NCI-H146 treated with DMSO at 0.1 percent for 48 hours (cell line): ENCODE results near the gene PYY.
"Not testable (repeated sequence)": the region's sequence is repeated elsewhere in the genome, so short reads cannot be mapped to it uniquely, and the experiment has no call there.

ENCODE experiments used
- DNase-seq: peaks from one replicate; lab custom pipeline; 2025; ENCODE audit not compliant: unreplicated experiment; lab: John Stamatoyannopoulos, UW

PYY gene

DNA sequence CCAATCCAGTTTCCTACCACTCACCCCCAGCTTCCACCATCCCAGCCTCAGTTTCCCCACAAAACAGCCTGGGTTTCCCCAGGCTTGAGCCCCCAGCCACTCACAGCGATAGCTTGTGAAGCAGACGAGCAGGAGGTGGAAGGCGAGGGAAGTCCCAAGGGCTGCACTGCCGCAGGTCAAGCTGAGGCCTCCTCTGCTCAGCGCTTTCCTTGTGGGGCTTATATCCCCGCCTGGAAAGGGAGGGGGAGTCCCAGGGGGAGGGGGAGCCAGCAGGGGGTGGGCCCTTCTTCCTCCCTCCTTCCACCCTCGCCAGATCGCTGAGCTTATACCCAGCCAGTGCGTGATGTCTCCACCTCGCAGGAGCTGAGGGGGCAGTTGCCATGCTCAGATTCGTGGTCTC is at the start of gene PYY:
Gene PYY (minus strand): TSS at position 195 of the 400 bp plus-strand sequence. CDS start 457 bp downstream, outside the sequence.
- no peak for DNase-seq

DNA sequence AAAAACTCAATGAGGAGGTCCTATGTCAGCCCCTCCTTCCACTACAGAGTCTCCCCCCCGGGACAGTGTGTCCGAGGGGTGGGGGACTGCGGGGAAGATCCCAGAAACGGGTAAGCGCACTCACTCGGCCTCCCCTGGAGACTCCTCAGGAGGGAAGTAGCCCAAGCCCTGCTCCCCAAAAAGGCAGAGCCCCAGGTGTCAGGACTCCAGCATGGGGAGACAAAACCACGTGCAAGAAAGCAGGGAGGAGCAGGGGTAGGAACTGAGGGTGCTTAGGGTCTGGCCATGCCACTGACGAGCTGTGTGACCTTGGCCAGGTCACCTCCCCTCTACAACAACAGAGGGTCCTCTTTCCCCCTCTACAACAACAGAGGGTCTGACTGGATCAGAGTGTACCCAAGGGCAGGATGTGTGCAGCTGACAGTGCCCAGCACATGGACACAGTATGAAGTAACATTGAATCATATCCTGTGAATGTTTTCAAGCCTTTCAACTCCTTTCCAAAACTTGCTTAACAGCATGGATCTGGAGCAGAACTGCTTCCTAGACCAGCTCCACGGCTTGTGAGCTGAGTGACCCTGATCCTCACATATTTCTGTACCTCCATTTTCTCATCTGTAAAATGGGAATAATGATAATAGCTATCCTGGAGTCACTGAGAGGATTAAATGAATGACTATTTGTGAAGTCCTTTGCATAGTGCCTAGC is 48.6 kb upstream of the PYY start:
- DNase-seq: no peak

DNA sequence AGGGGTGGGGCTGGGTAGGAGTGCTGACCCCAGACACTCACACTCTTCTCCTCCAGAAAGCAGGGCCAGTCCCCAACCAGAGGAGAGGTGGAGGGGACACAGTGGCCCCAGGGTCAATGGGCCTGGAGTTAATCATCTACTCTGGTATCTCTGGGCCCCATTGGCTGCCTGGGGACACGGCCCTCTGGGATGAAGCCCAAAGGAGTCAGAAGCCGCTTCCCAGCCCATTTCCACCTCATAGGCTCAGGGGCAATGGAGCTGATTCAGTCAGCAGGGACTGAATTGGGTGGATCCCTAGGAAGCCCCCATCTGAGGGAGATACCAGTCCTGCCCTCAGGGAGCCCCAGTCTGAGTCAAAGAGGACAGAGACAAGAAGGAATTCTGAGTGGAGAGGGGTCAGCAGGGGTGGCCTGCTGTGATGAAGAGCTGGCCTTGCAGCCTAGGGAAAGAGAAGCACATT is 47.8 kb upstream of the PYY start:
- DNase-seq: no peak

DNA sequence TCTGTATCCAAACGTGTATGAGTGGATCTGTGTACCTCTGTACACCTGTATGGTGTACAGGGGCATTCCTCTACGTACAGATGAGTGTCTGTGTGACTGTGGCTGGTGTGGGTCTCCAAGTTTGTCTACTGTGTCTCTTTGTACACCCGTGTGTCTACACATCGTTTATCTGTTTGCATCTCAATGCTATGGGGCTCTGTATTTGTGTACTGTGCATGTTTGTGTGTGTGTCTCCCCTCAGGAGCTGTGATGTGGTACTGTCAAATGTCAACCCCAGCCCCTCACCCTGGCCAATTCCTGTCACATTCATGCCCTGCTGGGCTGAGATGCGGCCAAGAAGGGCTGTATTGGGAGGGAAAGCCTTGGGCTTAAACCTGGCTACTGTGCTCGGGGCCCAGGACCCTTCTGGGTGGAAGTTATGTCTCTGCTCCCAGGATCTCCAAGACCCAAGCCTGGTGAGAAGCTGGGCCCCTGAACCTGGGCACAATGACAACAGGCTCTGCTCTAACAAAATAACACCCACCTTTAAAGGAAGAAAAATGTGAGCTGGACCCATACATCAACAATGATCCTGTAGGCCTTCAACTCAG is 47.2 kb upstream of the PYY start:
- no peak for DNase-seq

DNA sequence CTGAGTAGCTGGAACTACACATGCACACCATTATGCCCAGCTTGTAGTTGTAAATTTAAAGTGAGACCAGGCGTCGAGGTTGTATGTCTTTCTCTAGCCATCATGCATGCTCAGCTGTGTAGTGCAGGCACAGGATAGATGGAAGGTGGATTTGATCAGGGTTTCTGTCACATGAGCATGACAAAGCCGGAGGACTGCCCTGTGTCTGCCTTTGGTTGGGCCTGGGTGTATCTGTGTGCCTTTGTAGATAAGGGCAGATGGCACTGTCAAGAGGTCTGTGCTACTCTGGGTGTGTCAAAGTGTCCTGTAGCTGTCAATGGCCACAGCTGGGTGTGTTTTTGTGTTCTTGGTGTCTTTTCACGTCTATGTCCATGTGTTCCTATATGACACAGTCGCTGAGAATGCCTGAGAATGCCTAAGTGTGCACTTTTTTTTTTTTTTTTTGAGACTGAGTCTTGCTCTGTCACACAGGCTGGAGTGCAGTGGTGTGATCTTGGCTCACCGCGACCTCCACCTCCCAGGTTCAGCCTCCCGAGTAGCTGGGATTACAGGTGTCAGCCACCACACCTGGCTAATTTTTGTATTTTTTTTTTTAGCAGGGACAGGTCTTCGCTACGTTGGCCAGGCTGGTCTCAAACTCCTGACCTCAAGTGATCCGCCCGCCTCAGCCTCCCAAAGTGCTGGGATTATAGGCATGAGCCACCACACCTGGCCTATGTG is 46.6 kb upstream of the PYY start:
- no peak for DNase-seq

DNA sequence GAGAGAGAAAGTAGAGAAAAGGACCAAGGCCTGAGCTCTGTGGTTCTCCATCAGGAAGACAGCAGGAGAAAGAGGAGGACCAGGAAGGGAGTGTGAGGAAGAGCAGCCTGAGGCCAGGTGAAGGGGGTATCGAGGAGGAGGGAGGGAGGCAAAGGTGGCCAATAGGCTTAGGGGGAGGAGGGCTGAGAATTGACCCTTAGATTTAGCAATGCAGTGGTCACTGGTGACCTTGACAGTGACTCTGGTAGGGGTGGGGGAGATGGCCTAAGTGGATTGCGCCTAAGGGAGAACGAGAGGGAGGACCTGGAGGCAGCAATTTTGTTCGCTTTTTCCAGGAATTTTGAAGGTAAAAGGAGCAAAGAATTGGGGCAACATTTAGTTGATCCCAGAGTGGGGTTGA is 45.3 kb upstream of the PYY start:
- DNase-seq: no peak

DNA sequence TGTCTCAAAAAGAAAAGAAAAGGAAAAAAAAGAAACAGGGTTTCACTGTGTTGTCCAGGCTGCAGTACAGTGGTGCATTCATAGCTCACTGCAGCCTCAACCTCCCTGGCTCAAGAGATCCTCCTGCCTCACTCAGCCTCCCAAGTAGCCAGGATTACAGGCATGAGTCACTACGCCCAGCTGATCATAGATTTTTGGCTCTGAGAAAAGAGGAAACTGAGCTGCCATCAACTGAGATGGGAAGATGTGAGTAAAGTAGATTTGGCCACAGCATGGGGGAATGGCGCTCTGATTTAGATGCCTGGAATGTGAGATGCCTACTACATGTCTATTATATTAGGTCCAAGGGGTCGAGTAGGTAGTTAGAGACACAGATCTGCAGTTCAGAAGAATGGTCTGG is 44.8 kb upstream of the PYY start:
- no peak for DNase-seq

DNA sequence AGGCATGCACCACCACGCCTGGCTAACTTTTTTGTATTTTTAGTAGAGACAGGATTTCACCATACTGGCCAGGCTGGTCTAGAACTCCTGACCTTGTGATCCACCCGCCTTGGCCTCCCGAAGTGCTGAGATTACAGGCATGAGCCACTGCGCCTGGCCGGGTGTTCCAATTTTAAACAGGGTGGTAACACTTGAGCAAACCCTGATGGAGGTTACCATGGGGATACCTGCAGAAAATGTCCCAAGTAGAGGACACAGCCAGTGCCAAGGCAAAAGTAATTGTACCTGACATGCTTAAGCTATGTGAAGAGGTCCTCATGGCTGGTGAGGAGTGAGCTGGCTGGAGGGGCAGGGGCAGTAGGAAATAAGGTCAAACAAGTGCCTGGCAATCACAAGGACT is 43.4 kb upstream of the PYY start:
- DNase-seq: not testable (repeated sequence)

DNA sequence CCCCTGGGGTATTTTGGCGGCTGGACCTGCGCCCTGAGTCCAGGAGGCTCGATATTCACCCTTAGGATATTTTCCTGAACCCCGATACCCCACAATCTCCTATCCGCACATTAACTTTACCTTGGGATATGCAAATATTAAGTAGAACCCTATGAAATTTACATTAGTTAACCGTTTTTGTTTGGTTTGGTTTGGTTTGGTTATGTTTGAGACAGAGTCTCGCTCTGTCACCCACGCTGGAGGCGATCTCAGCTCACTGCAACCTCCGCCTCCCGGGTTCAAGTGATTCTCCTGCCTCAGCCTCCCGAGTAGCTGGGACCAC is 41.4 kb upstream of the PYY start:
- DNase-seq: no peak

DNA sequence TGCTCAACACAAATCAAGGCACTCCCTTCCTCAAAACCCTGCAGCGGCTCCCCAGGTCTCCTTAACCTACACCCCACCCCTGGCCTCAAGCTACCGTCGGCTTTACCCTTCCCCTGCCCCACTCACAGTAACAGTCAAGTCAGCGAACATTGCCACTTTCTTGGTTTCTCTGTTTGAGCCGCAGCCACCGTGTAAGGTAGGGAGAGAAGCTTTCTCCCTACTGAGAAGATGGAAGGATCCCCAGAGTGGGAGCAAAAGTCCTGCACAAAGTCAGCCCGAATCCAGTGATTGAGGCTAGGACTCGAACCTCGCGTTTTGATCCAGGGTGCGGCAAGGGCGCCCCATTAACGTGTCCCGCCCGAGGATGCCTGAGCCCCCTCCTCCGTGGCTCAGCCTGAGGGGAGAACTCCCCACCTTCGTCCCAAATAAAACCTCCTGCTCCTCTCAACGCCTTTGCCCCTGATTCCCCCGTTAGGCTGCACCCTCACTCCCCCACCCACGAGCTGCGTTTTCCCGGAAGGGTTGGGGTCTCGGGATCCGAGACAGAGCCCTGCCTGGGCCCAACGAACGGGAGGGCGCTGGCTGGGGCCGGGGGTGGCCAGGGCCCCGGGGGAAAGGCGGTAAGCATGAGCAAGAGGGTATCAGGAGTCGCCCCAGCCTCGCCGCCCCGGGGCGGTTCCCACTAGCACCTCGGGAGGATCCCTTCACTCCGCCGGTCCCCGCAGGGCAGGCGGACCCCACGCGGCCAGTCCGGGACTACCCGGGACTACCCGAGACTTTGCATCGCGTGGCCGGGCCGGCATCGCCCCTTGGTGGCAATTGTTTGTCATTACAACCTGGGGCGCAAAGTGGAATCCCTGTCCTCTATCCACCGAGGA is 40.8 kb upstream of the PYY start:
- no peak for DNase-seq

DNA sequence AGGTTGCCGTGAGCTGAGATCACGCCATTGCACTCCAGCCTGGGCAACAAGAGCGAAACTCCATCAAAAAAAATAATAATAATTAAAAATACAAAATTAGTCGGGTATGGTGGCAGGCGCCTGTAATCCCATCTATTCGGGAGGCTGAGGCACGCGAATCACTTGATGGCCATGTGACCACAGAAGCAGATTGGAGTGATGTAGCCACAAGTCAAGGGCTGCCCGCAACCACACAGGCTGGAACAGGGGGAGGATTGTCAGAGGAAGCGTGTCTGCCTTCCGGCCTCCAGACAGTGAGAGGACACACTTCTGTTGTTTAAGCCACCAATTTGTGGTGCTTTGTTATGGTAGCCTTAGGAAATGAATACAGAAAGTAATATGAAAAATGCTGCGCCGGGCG is 38.9 kb upstream of the PYY start:
- no peak for DNase-seq

DNA sequence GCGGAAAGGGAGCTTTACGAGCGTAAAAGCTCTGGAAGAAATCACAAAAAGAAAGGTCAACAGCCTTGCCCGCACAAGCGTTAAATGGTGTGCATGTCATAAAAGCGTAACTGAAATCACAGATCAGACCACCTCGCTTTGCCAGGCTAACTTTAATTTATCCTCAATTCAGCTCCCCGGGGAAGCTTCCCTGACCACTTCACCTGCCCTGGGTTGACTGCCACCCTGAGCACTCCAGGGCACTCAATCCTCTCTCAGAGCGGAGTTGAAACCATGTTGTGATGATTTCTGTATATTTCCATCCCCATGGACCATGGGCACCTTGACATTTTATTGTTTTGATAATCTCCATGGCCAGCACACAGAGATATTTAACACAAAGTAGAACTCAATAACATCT is 34.6 kb upstream of the PYY start:
- DNase-seq: no peak

DNA sequence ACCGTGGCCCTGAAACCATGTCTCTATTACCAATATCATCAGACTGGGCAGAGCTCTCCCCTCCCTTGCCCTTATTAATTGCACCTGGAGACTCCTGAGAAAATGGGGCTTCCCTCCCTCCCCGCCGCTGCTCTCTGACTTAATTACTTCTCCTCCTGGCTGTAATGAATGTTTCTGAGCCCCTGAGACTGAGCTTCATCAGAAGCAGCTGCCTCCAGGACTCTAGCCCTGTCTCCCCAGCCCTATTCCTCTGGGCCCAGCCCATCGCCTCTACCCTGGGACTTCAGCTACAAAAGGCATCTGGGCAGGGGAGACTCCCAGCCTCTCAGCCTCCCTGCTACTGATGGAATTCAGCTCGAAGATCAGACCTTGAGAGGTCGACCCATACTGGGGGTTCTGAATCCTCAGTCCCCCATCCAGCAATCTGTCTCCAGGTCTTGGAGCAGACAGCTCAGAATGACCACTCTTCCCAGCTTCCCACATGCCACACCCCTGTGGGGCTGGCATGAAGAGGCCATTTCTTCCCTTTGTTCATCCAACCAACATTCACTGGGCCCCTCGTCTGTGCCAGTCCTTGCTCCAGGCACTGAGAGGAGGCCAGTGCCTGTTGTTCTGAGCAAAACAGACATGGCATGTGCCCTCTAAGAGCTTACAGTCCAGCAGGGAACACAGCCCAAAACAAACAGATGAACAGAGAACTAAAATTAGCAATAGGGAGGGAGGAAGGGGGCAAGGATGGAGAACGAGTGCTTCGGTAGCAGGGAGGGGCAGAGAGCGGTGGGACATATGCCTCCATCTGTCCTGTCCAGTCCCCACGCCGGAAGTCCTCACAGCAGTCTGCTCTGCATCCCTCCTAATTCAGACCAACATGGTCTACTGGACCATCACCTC is 33.6 kb upstream of the PYY start:
- DNase-seq: no peak

DNA sequence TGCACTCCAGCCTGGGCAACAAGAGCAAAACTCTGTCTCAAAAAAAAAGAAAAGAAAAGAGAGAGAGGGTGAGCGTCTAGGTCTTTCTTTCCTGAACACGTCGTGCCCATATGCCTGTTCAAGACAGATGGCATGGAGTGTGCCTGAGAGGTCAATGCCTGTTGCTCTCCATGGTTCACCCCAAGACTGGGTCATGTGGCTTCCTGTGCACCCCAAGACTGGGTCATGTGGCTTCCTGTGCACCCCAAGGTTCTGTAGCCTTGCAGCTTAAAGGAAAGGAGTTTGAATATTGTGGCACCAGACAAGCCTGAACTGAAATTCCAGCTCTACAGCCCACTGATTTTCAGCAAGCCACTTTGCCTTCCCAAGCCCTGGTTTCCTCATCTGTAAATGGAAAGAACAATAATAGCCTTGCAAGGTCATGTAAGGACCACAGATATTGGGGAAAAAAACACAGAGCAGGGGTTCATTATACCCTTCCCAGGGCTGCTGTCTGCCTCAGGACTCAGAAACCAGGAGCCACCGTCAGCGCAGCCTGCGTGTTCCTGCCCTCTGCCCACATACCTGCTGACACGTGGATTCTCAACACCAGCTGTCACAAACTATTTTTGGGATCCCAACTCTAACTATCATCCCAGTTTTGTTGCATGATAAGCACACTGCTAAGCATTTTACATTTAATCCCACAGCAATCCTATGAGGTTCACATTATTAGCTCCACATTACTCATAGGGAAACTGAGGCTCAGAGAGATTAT is 32.7 kb upstream of the PYY start:
- no peak for DNase-seq

DNA sequence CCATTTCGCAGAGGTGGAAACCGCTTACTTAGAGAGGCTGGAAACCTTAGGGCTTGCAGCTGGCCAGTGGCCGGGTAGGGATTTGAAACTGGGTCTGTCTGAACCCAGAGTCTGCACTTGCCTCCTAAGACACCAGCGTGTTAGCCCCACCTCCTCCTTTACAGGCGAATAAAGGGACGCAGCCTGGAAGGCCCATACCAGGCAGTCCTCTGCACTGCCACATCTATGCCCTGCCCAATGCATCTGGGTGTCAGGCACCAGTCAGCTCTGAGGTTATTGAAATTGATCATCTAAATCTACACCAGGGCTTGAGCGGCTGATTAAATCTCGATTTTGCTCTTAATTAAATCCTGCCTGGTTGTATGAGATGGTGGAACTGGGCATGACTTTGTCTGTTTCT is 30.8 kb upstream of the PYY start:
- DNase-seq: no peak

DNA sequence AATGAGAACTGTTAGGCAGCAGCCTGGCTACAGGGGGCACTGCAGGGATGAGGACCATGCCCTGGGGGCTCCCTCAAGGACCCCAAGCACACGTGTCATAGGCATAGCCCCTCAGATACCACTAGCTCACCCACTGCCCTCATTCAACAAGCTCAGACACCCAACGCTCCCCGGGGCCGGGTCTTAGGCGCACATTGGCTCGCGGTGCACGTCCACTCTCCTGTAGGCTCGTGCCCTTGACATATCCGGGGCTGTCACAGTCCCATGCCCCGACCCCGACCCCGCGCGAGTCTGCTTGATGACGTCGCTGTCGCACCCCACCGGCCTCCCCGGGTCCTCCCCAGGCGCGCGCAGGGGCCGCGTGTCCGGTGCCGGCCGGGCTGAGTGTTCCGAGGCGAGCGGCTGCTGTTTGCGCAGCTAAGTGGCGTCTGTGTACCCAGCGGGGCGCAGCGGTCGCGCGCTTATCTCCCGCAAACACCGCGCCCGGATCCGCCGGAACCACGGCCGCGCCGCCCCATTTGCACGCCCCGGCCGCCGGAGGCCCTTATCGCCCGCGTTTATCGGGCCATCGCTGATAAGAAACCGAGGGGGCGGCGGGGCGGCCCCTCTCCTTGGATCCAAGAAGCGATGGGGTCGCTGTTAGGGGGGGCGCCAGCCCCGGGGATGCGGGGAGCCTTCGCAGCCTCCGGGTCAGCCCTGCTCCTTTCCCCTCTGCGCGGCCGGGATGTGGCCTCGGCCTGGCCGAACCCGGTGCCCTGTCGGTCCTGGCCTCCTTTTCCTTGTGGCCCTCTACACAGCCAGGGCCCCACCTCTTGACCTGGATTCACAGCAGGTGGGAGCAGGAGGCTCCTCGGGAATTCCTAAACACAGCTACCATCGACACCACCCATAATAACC is 30.0 kb upstream of the PYY start:
- no peak for DNase-seq

DNA sequence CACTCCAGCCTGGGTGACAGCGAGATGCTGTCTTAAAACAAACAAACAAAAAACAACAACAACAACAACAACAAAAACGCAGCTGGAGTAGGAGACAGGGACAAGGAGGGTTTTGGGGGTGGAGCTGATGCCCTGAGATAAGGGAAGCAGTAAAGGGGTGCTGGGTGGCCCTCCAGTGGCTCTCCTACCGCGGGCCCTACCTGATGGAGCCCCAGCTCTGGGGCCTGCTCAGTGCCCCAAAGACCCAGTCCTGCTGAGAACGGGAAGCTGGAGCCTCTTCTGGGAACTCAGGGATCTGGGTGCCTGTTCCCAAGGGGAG is 29.4 kb upstream of the PYY start:
- no peak for DNase-seq

DNA sequence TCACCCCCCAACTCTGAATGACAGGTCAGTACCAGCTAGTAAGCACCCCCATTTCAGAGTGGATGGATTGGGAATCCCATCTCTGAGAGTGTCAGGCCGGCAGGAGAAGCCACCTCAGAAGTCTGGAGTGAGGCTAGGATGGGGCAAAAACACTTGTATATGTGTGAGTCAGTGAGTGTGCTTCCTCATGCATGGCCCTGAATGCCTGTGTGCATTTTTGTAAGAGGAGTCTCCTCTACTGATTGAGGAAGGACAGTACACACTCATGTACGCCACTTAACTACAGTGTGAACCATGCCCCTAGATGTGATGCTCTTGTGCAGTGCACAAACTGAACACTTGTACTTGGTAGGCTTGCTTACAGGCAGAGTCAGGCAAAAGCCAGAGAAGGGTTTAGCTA is 28.4 kb upstream of the PYY start:
- no peak for DNase-seq

DNA sequence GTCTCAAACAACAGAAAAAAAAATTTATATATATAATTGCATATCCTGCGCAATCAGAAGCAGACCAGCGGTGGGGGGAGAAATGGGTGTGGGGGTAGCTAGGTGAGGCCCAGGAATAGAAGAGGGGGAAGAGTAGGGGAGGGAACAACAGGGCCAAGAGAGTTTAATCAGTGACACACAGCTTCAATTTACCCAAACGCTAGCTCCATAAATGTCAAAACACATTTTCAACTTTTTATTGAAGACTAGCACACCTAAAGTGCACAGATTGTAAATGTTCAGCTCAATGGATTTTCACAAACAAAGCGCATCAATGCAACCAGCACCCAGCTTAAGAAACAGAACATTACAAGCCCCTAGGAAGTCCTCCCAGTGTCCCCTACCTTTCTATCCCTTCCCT is 25.9 kb upstream of the PYY start:
- no peak for DNase-seq
